ENCODE data around the gene IQSEC1. TPM values are rescaled to one million over a fixed set of nuclear protein-coding genes. Genes with fewer than 3 reads are reported as not detected.

IQSEC1 gene
- total RNA-seq, 1 donor from 2014 or later, result 29.5 TPM

DNA sequence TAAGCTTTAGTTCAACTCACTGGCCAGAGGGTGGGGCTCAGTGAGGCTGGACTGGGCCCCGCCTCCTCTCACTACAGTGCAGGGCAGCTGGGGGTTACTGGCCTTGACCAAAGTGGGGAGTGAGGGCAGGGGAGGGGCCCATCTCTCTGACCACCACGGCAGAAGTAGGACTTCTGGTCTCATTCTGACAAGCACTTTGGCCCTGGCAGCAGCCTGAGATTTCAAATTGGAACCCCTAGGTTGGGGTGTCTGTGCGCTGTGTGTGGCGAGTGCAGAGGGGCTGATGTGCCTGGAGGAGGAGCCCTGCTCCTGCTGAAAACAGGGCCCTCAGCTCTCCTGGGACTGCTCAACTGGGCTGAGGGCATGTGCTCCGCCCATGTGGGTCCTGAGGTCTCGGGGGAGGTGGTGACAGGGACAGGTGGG is 171.6 kb downstream of the IQSEC1 start:
- Mint-ChIP-seq H3K4me3 (ENCODE audit: unreplicated experiment) (no peak overlapping the region), H3K36me3 (ENCODE audit: low read depth, unreplicated experiment) (peaks cover 16% of the 10 kb centered on the region), H3K27ac (ENCODE audit: unreplicated experiment) (no peak overlapping the region), H3K9me3 (ENCODE audit: unreplicated experiment) (no peaks in the 10 kb centered on the region), H3K27me3 (ENCODE audit: low read depth, unreplicated experiment) (no peaks in the 10 kb centered on the region), H3K4me1 (ENCODE audit: low read depth, unreplicated experiment) (no peaks in the 10 kb centered on the region)
- Histone ChIP-seq H3K27ac (ENCODE audit: low read depth, low read length) (no peak overlapping the region), H2AFZ (ENCODE audit: low read depth, low read length) (no peak overlapping the region), H3K79me2 (ENCODE audit: insufficient read depth, low read length) (no peaks in the 10 kb centered on the region), H3K27me3 (ENCODE audit: insufficient read depth, low read length) (no peaks in the 10 kb centered on the region), H3K4me2 (ENCODE audit: low read length) (no peak overlapping the region), H3K9me3 (ENCODE audit: insufficient read depth, low read depth, low read length) (no peaks in the 10 kb centered on the region), H3K4me3 (ENCODE audit: insufficient read depth, low read depth, low read length) (no peak overlapping the region), H3K9ac (ENCODE audit: low read length) (no peak overlapping the region), H3K36me3 (ENCODE audit: insufficient read depth, low read length) (peaks cover 6% of the 10 kb centered on the region), H3K4me1 (ENCODE audit: insufficient read depth, low read length) (no peaks in the 10 kb centered on the region), H4K20me1 (ENCODE audit: insufficient read depth, low read length) (no peaks in the 10 kb centered on the region)
- FAIRE-seq (no peak), DNase-seq (ENCODE audit: low read depth) (no peak)
- TF ChIP-seq CTCF (IDR thresholded peaks at IDR 0.05; ENCODE audit: insufficient read depth, low read depth, low read length), result no peak
- TF ChIP-seq EZH2 (IDR thresholded peaks at IDR 0.05; ENCODE audit: insufficient read depth, low read length), result no peak

- Histone ChIP-seq H3K9ac (ENCODE audit: low read length) (no peak overlapping the region), H3K4me1 (ENCODE audit: insufficient read depth, low read length) (no peaks in the 10 kb centered on the region), H3K4me3 (ENCODE audit: insufficient read depth, low read depth, low read length) (no peak overlapping the region), H2AFZ (ENCODE audit: low read depth, low read length) (no peak overlapping the region), H3K27me3 (ENCODE audit: insufficient read depth, low read length) (no peaks in the 10 kb centered on the region), H3K4me2 (ENCODE audit: low read length) (no peak overlapping the region), H3K79me2 (ENCODE audit: insufficient read depth, low read length) (no peaks in the 10 kb centered on the region), H3K9me3 (ENCODE audit: insufficient read depth, low read depth, low read length) (no peaks in the 10 kb centered on the region), H3K27ac (ENCODE audit: low read depth, low read length) (no peak overlapping the region), H3K36me3 (ENCODE audit: insufficient read depth, low read length) (peaks cover 6% of the 10 kb centered on the region), H4K20me1 (ENCODE audit: insufficient read depth, low read length) (no peaks in the 10 kb centered on the region)
- Mint-ChIP-seq H3K27me3 (ENCODE audit: low read depth, unreplicated experiment) (no peaks in the 10 kb centered on the region), H3K9me3 (ENCODE audit: unreplicated experiment) (no peaks in the 10 kb centered on the region), H3K4me3 (ENCODE audit: unreplicated experiment) (no peak overlapping the region), H3K4me1 (ENCODE audit: low read depth, unreplicated experiment) (no peaks in the 10 kb centered on the region), H3K27ac (ENCODE audit: unreplicated experiment) (no peak overlapping the region), H3K36me3 (ENCODE audit: low read depth, unreplicated experiment) (peaks cover 15% of the 10 kb centered on the region)
- no peak for DNase-seq (ENCODE audit: low read depth)
- no peak for FAIRE-seq
- TF ChIP-seq CTCF (IDR thresholded peaks at IDR 0.05; ENCODE audit: insufficient read depth, low read depth, low read length) (no peak), EZH2 (IDR thresholded peaks at IDR 0.05; ENCODE audit: insufficient read depth, low read length) (no peak)
These were observed 172.3 kb downstream of the IQSEC1 start for GRCh38 chr3:12900885-12901411.

DNA sequence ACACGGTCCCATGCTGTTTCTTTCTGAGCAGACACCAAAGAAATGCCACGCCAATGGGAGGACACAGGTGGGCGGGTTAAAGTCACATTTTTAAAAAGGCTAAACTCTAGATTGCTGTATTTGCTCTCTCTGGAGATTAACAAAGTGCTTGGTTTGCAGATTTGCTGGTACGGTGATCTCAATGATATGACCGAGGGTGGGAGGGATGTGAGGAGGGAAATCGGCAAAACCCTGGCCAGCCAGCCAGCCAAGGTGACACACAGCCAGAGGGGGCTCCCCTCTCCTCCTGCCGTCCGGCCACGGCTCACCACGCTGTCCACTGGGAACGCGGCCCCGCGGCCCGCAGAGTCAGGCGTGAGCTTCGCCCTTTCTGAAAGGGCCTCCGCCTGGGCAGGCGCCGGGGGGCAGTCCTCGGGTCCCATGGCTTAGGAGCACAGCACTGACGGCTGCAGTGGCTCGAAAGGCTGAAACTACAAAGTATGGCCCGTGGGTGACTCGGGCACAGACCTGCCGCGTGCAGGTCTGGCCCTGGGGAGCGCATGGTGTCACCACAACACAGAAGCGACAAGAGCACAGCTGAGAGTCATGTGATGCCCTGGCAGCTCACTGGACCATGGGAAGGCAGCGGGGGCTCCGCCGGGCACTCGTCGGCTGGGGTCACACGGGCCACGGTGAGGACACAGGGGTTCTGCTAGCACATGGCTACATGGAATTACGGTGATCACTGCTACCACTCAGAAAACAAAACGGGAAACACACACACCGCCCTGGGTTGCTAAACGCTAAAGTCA is 174.1 kb downstream of the IQSEC1 start:
- no peaks in the 10 kb centered on the region for H4K20me1 ChIP-seq (ENCODE audit: insufficient read depth, low read length)
- no peaks in the 10 kb centered on the region for H3K4me1 ChIP-seq (ENCODE audit: insufficient read depth, low read length)
- no peaks in the 10 kb centered on the region for H3K27me3 ChIP-seq (ENCODE audit: insufficient read depth, low read length)
- no peaks in the 10 kb centered on the region for H3K9me3 ChIP-seq (ENCODE audit: insufficient read depth, low read depth, low read length)
- peaks cover 10% of the 10 kb centered on the region for H3K4me1 Mint-ChIP-seq (ENCODE audit: low read depth, unreplicated experiment)
- TF ChIP-seq CTCF (IDR thresholded peaks at IDR 0.05; ENCODE audit: insufficient read depth, low read depth, low read length), result no peak
- no peak for TF ChIP-seq EZH2 (IDR thresholded peaks at IDR 0.05; ENCODE audit: insufficient read depth, low read length)
- no peak overlapping the region for H3K9ac ChIP-seq (ENCODE audit: low read length)
- H3K4me2 ChIP-seq (ENCODE audit: low read length), result no peak overlapping the region
- no peaks in the 10 kb centered on the region for H3K27me3 Mint-ChIP-seq (ENCODE audit: low read depth, unreplicated experiment)
- DNase-seq (ENCODE audit: low read depth), result no peak
- peaks cover 13% of the 10 kb centered on the region for H3K36me3 Mint-ChIP-seq (ENCODE audit: low read depth, unreplicated experiment)
- no peak overlapping the region for H3K27ac ChIP-seq (ENCODE audit: low read depth, low read length)
- no peak for FAIRE-seq
- H3K9me3 Mint-ChIP-seq (ENCODE audit: unreplicated experiment), result no peaks in the 10 kb centered on the region
- peaks cover 6% of the 10 kb centered on the region for H3K36me3 ChIP-seq (ENCODE audit: insufficient read depth, low read length)
- no peak overlapping the region for H3K4me3 ChIP-seq (ENCODE audit: insufficient read depth, low read depth, low read length)
- H2AFZ ChIP-seq (ENCODE audit: low read depth, low read length), result no peak overlapping the region
- H3K27ac Mint-ChIP-seq (ENCODE audit: unreplicated experiment), result no peak overlapping the region
- no peak overlapping the region for H3K4me3 Mint-ChIP-seq (ENCODE audit: unreplicated experiment)
- no peaks in the 10 kb centered on the region for H3K79me2 ChIP-seq (ENCODE audit: insufficient read depth, low read length)
